GM13977 (cell line): Measurements from ENCODE around the gene SNPH.

ENCODE experiments used
- DNase-seq: peaks from one replicate; pipeline ENCODE4 v3.0.0; 2012; ENCODE audit warnings: low spot score
- in situ Hi-C: fragments of 300-500 bp; cut with MboI; formaldehyde crosslinking; loops from one replicate; pipeline ENCODE4 v1.12.0; 2022; ENCODE audit warnings: low sequenced_read_pairs, low pct_unique_long_range_greater_than_20kb, mixed read lengths, inconsistent platforms; ENCODE audit not compliant: unreplicated experiment
- TF ChIP-seq, protein P1 (sequence below): IDR thresholded peaks from 2 replicates; pipeline ENCODE4 v1.5.1; 2012; ENCODE audit warnings: mild to moderate bottlenecking, control low read depth; ENCODE audit not compliant: insufficient read depth; ENCODE audit errors: extremely low read depth, missing control alignments

The SNPH gene

DNA sequence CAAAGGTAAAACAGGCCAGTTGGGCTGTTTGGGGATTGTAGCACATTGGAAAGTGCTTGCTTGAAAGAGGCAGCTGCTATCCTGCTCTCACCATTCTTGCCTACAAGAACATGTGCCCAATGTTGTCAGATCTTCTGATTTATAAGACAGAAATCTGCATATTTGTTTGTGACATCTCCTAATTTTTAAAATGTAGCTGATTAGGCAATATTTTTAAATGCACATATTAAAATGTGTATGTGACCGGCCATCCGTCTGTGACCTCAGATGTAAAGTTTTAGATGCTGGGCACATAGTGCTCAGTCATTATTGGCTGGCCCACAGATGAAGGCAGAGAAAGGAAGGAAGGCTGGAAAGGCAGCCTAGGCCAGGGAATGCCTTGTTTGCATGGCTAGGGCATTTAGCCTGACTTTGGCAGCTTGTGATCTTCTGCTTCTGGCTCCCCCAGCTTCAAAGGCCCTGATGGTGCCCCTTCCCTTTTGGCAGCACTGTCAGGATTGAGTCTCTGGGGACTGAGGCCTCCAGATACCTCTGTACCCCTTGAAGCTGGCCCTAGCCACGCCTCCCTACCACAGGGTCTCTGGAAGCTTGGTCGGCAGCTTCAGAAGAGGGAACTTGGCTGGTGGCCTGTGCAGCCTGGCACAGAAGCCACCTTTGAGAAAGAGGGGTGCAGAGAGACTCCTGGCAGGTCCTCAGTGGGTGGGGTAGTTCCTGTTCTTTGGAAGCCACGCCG, 6.4 kb downstream of the SNPH start:
- TF ChIP-seq, protein P1, sequence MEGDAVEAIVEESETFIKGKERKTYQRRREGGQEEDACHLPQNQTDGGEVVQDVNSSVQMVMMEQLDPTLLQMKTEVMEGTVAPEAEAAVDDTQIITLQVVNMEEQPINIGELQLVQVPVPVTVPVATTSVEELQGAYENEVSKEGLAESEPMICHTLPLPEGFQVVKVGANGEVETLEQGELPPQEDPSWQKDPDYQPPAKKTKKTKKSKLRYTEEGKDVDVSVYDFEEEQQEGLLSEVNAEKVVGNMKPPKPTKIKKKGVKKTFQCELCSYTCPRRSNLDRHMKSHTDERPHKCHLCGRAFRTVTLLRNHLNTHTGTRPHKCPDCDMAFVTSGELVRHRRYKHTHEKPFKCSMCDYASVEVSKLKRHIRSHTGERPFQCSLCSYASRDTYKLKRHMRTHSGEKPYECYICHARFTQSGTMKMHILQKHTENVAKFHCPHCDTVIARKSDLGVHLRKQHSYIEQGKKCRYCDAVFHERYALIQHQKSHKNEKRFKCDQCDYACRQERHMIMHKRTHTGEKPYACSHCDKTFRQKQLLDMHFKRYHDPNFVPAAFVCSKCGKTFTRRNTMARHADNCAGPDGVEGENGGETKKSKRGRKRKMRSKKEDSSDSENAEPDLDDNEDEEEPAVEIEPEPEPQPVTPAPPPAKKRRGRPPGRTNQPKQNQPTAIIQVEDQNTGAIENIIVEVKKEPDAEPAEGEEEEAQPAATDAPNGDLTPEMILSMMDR = no peak
- in situ Hi-C loops = no loop called here
- no peak for DNase-seq

DNA sequence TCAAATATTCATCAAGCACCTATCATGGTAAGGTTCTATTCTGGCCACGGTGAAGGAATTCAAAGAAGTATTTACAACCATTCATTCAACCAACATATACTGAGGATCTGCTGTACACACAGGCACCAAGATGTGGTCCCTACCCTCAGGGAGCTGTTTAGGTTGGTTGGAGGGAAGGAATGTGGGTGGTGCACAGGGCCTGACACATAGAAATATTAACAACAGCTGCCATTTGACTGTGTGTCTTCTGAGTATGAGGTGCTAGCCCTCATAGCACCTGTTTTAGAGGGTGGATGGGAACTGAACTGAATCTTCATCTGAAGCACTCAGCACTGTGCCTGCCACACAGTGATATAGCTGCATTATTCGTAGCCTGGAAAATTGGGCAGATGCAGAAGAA, 7.3 kb downstream of the SNPH start:
- TF ChIP-seq, protein P1 = no peak
- no peak for DNase-seq
- in situ Hi-C loops = no loop called here

DNA sequence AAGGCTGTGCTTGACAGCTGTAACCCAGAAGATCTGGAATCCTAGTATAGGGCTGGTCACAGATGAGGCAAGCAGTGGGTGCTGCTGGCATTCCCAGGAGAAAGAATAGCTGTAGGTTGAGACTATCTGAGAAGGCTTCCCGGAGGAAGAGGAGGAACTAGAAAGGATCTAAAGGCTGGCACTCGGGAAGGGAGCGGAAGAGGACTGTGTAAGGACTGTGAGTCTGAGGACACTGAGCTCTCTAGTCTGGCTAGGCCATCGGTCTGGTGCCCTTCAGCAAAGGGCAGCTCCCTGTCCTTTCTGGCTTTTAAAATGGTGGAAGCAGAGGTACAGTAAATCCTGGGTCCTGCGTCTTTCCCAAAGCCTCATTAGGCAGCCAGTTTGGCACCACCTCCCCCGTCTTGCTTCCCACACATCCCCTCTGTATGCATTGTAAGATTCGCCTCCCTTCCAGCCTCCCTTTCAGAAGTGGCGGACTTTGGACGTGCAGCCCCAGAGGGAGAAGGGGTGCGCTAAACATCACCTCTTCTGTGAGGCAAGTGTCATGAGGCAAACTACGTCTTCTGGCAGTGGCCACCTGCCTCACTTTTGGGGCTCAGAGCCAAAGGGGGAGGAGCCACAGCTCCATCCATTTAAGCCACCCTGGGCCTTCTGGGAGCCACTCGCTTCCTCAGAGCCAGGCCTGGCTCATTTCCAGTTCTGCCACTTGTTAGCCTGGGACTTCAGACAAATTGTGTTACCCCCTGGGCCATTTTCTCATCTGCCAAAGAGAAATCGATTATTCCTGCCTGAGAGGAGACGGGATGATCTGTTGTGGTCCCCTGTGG, 8.6 kb downstream of the SNPH start:
- in situ Hi-C loops = no loop called here
- no peak for DNase-seq
- TF ChIP-seq, protein P1 = no peak

DNA sequence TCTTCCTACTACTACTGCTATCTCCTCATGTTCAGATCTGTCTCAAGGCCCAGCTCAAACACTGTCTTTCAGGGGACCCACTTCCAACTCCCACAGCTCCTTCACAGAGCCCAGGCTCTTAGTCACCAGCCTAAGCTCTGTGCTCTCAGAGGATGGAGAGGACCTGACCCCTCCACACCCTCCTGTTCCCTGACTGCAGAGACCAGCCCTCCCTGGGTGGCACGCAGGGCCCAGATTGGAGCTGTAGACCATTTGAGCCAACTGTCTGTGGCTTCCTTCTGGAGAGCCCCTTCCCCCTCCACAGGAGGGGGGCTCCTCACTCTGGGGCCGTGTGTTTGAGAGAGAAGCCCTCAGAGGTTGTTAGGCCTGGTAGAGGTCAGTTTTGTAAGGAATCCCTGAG, 9.8 kb downstream of the SNPH start:
- TF ChIP-seq, protein P1 = no peak
- DNase-seq = no peak
- in situ Hi-C loops = no loop called here

DNA sequence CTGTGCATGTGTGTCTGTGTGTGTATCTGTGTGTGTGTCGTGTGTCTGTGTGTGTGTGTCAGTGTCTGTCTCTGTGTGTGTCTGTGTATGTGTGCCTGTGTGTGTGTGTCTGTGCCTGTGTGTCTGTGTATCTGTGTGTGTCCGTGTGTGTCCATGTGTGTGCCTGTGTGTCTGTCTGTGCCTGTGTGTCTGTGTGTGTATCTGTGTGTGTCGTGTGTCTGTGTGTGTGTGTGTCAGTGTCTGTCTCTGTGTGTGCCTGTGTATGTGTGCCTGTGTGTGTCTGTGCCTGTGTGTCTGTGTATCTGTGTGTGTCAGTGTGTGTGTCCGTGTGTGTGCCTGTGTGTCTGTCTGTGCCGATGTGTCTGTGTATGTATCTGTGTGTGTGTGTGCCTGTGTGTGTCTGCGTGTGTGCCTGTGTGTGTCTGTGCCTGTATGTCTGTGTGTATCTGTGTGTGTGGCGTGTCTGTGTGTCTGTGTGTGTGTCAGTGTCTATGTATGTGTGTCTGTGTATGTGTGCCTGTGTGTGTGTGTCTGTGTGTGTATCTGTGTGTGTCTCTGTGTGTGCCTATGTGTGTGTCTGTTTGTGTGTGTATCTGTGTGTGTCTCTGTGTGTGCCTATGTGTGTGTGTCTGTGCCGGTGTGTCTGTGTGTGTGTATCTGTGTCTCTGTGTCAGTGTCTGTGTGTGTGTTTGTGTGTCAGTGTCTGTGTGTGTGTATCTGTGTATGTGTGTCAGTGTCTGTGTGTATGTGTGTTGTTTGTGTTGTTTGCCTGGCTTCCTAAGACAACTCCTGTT, 11.6 kb downstream of the SNPH start:
- no peak for DNase-seq
- TF ChIP-seq, protein P1 = no peak
- in situ Hi-C loops = no loop called here

DNA sequence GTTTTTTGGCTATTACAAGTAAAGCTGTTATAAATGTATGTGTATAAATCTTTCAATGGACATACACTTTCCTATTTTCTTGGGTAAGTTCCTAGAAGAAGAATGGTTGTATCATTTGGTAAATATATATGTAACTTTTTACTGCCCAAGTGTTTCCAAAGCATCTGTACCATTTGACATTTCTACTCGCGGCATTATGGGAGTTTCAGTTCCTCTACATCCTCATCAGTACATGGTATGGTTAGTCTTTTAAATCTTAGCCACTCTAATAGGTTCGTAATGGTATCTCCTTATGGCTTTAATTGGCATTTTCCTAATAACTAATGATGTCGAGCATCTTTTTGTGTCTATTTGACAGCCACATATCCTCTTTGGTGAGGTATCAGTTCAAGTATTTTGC, 12.9 kb downstream of the SNPH start:
- in situ Hi-C loops = no loop called here
- TF ChIP-seq, protein P1 = no peak
- DNase-seq = no peak
